Retina (tissue), 1 donor: Measurements from ENCODE around the gene U2AF1.
"Not testable (repeated sequence)": the region's sequence is repeated elsewhere in the genome, so short reads cannot be mapped to it uniquely, and the experiment has no call there.

ENCODE experiments used
- DNase-seq: peaks from one replicate; pipeline ENCODE4 v3.0.0-alpha.2; 2016

Gene U2AF1

GRCh38 chr21:43076023-43076637 is 31.2 kb downstream of the U2AF1 start:
- DNase-seq, result not testable (repeated sequence)

DNA sequence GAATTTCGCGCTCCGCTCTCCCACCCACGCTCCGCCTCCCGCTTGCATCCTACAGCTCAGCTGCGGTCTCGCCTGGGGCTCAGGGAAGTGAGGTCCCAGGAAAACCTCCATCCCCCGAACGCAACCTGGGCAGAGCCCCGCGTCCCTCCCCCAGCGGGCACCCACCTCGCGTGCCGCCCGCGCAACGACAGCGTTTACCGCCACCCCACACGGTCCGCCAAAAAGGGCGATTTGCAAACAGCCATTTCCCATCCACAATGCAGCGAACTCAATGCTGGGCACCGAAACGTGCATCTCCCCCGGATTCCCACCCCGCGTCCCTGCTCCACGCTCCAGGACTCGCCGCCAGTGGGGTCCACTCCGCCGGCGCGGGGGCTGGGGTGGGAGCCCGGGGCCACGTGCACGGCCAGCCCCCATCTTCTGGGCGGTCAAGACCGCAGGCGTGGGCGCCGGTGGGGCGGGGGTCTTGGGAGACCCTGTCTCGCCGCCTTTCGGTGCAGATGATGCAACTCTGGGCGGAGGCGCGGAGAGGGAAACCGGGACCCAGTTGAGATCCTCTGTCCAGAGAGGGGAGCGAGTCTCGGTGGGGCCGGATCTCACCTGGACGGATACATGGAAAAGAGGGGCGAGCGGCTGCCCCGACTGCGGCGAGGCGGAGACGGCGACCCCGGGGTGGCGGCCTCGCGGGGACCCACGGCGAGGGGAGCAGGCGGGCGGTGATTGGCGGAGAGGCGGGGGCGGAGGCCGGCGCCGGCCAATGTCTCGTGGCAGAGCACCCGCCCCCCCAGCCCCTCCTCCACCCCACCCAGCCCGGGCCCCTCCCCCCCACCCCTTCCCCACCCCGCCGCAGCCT is 32.0 kb downstream of the U2AF1 start, which contains the start of gene CBS:
Gene CBS, minus strand, starts transcription at position 666 of the 853 bp plus-strand sequence. CDS start 3,642 bp downstream, outside the sequence.
- DNase-seq, result not testable (repeated sequence)

GRCh38 chr21:43074401-43075169 is 32.8 kb downstream of the U2AF1 start:
- not testable (repeated sequence) for DNase-seq

GRCh38 chr21:43072742-43073141 is 34.6 kb downstream of the U2AF1 start:
- not testable (repeated sequence) for DNase-seq

DNA sequence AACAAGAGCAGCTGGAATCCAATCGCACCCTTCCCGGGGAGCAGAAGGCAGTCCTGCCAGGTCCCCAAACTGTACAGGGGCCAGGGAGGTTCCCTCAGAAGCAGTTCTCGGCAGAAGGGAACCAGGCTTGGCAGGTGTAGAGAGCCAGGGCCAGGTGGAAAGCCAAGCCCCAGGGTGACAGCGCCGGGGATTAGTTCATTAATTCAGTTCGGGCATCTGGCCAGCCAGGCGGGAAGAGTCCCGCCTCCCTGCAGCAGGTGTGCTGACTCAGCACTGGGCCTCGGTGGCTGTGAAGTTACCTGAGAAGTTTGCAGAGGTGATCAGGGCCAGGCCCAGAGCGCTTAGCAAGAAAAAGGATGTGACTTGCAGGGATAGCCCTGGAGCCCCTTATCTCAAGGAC is 37.7 kb downstream of the U2AF1 start:
- DNase-seq, result not testable (repeated sequence)

DNA sequence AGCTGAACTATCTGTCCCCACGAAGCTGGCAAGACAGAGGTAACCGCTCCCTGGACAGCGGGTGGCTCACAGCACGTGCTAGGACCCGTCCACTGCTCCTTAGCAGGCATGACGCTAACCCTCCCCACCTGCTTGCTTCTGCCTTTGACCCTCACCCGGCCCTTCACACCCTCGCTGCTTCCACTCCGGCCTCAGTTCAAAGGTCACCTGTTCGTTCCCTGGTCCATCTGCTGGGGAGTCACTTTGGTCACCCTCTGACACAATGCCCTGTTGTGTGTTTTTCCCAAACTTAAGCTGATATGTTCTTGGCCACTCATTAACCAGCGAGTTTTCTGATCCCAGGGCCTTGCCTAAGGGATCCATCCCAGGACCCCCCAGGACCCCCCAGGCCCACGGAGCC is 39.3 kb downstream of the U2AF1 start:
- DNase-seq, result not testable (repeated sequence)

GRCh38 chr21:43066690-43067089 is 40.7 kb downstream of the U2AF1 start:
- DNase-seq, result not testable (repeated sequence)

DNA sequence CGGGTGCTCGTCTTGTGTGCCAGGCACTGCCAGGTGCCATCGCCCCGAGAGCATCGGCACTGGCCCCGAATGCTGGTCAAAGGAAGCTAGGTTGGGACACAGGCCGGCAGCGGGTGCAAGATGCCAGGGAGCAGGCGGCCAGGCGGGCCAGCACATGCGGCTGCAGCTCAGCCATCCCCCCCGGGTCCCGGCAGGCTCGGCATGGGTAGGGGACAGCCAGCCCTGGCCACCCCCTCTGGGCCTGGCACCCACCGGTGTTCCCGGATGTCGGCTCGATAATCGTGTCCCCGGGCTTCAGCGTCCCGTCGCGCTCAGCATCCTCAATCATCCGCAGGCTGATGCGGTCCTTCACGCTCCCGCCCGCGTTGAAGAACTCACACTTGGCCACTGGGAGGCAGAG is 41.4 kb downstream of the U2AF1 start:
- not testable (repeated sequence) for DNase-seq

DNA sequence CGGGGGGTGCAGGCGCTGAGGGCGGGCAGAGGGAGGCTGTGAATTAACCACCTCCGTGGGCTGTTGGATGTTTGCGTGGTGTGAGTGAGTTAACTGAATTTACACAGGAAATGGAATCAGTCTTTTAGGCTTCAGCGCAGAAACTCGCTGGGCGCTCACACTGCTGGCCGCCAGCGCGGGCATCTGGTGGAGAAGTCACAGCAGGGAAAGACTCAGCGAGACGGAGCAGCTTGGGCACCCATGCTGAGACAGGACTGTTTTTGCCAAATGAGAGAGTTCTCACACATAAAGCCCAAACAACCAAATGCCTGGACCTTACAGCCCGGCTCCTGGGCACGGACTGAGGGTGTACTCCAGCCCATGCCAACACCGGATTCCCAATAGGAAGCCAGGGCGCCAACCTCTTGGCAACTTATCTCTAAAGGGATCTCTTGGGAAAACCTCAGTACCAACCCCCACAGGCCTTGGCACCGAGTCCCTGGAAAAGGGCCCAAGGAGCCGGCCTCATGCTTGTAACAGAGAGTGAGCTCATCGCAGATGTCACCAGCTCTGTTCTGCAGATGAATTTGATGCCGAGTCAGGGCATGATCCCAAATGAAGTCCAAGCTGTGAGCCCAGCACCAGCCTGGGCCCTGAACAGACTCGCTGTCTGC is 43.0 kb downstream of the U2AF1 start:
- not testable (repeated sequence) for DNase-seq

- DNase-seq, result not testable (repeated sequence)
Measured at GRCh38 chr21:43062955-43063664, 44.3 kb downstream of the U2AF1 start.

DNA sequence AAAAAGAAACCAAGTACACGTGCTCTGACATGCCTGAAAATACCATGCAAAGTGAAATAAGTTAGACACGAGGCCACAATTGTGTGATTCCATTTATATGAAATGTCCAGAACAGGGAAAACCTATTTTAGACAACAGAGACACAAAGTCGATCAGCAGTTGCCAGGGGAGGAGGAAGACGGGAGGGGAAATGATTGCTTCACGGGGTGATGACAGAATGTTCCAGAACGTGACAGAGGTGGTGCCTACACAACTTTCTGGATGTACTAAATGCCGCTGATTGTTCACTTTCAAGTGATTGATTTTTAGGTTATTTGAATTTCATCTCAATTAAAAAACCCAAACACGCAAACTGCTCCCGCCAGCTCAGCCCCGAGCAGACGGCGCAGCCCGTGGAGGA is 54.3 kb downstream of the U2AF1 start:
- DNase-seq, result not testable (repeated sequence)

DNA sequence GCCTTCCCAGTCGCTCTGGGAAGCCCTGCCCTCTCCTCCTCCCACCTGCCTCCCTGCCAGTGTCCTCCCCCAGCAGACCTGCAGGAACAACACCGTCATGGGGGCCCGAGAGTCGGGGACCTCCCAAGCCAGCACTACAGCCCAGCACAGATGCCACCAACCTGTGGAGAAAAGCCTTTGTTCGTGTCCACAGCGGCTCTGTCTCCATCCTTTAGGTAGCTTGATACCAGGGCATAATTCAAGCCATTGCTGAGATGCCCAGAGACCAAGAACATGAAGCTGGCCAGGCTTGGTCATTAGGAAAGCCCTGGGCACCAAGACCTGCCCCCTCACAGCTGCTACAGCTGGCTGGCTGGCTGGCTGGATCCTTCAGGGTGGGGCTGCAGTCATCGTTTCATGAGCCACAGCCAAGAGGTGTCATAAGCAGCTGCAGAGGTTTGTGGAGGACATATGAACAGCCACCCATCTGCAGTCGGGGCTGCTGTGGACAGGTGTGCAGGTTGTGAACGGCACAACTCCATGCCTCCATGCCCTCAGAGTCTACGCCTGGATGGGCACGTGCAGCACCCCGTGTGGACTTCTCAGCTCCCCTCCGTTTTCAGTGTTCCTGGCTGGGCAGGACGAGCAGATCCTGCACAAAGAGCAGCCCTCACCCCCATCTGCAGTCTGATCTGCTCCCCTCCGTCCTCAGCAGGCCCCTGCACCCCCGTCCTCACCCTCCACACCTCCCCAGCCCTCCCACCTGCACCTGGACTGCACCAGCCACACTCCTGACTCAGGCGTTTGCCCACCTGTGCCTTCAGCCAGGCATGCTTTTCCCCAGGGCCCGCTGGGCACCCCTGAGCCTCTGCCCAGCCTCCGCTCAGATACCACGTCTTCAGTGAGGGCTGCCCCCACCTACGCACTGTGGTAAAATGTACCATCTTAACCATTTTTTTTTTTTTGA is 61.2 kb downstream of the U2AF1 start:
- peak; percentile 26 for DNase-seq

GRCh38 chr21:43045165-43045875 is 62.0 kb downstream of the U2AF1 start:
- not testable (repeated sequence) for DNase-seq

GRCh38 chr21:43044547-43044946 is 62.8 kb downstream of the U2AF1 start:
- DNase-seq, result not testable (repeated sequence)

- not testable (repeated sequence) for DNase-seq
Measured at GRCh38 chr21:43043291-43043690, 64.1 kb downstream of the U2AF1 start.
